ENCODE measurements around the gene DUSP8. TPM values are rescaled to one million over a fixed set of nuclear protein-coding genes. Genes with fewer than 3 reads are reported as not detected.

The DUSP8 gene
- total RNA-seq, 1 experiment from 2014 or later = 10.2 TPM

- H3K4me3 ChIP-seq (replicated peaks in 1 of 2; ENCODE audit: low read depth in 1 of 2, low read length in 2 of 2) = no peak overlapping the region
- H3K27me3 ChIP-seq (ENCODE audit: insufficient read depth, low read length) = no peaks in the 10 kb centered on the region
- peaks cover 17 to 37% of the 10 kb centered on the region in 2 experiments for H3K4me1 ChIP-seq (ENCODE audit: control insufficient read depth in 1 of 2, insufficient read depth in 2 of 2, low read length in 2 of 2)
- no peaks in the 10 kb centered on the region for H4K20me1 ChIP-seq (ENCODE audit: insufficient read depth)
- H3K4me2 ChIP-seq (ENCODE audit: low read length) = no peak overlapping the region
- ChIA-PET RAD21 (ENCODE audit: low non-redundant PET in 1 of 2, low total read pairs in 2 of 2, uncharacterized antibody in 2 of 2, unreplicated experiment in 2 of 2) (interaction anchor here (1.9 to 3.2 kb wide), 2 partner anchors 29 kb away, joined by 22 read pairs; no protein-coding TSS in a partner anchor), CTCF (interaction anchor here (5.2 kb wide), 1 partner anchor 30 kb away, joined by 133 read pairs; no protein-coding TSS in a partner anchor), POLR2A (no interaction called here)
- no peaks in the 10 kb centered on the region for H3K9me2 ChIP-seq (ENCODE audit: insufficient read depth)
- intact Hi-C loops (cut with micrococcal nuclease) = no loop called here
- no peak overlapping the region for H2AFZ ChIP-seq (ENCODE audit: low read depth, low read length, poor library complexity, severe bottlenecking)
- no peaks in the 10 kb centered on the region for H3K79me2 ChIP-seq (ENCODE audit: insufficient read depth, low read length)
- H3K9me3 ChIP-seq (ENCODE audit: control insufficient read depth in 1 of 2, insufficient read depth in 1 of 2, low read depth in 1 of 2, low read length in 2 of 2) = no peaks in the 10 kb centered on the region
- BruUV-seq (replicated peaks) = no TSS peak
- ATAC-seq (no peak), DNase-seq (ENCODE audit: low read depth, low spot score) (no peak)
- TF ChIP-seq, protein P1, sequence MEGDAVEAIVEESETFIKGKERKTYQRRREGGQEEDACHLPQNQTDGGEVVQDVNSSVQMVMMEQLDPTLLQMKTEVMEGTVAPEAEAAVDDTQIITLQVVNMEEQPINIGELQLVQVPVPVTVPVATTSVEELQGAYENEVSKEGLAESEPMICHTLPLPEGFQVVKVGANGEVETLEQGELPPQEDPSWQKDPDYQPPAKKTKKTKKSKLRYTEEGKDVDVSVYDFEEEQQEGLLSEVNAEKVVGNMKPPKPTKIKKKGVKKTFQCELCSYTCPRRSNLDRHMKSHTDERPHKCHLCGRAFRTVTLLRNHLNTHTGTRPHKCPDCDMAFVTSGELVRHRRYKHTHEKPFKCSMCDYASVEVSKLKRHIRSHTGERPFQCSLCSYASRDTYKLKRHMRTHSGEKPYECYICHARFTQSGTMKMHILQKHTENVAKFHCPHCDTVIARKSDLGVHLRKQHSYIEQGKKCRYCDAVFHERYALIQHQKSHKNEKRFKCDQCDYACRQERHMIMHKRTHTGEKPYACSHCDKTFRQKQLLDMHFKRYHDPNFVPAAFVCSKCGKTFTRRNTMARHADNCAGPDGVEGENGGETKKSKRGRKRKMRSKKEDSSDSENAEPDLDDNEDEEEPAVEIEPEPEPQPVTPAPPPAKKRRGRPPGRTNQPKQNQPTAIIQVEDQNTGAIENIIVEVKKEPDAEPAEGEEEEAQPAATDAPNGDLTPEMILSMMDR (IDR thresholded peaks at IDR 0.05 in 2 of 3, conservative IDR thresholded peaks at IDR 0.05 in 1 of 3; ENCODE audit: borderline replicate concordance in 1 of 3, insufficient read depth in 1 of 3, low read depth in 2 of 3, low read length in 2 of 3) = no peak
- TF ChIP-seq ZNF274 (IDR thresholded peaks at IDR 0.05; ENCODE audit: low read depth, low read length) = no peak
- no peak for TF ChIP-seq JUND (IDR thresholded peaks at IDR 0.05)
- TF ChIP-seq EGR1 (IDR thresholded peaks at IDR 0.05; ENCODE audit: low read depth) = no peak
- TF ChIP-seq MAX (IDR thresholded peaks at IDR 0.05) = no peak
- TF ChIP-seq FOSL1 (IDR thresholded peaks at IDR 0.05; ENCODE audit: low read depth) = no peak
- no peak for TF ChIP-seq CBX3 (IDR thresholded peaks at IDR 0.05; ENCODE audit: low read depth)
- no peak for TF ChIP-seq ELF1 (IDR thresholded peaks at IDR 0.05; ENCODE audit: borderline replicate concordance, low read depth)
- TF ChIP-seq, protein P2, sequence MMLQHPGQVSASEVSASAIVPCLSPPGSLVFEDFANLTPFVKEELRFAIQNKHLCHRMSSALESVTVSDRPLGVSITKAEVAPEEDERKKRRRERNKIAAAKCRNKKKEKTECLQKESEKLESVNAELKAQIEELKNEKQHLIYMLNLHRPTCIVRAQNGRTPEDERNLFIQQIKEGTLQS (IDR thresholded peaks at IDR 0.05) = no peak
- TF ChIP-seq TCF7L2 (IDR thresholded peaks at IDR 0.05; ENCODE audit: borderline replicate concordance, extremely low read depth, insufficient read depth, insufficient read length) = no peak
- no peak overlapping the region for H3K9ac ChIP-seq (ENCODE audit: low read length)
- no peak overlapping the region for H3K27ac ChIP-seq (ENCODE audit: low read depth, low read length)
- H3K36me3 ChIP-seq (ENCODE audit: control insufficient read depth in 1 of 2, insufficient read depth in 2 of 2, low read length in 2 of 2) = no peaks in the 10 kb centered on the region
Measured at GRCh38 chr11:1545432-1545831, 26.6 kb downstream of the DUSP8 start.

Data from HCT116 (cell line).